Islet precursor cell (in vitro differentiated cells): ENCODE data around the gene ZBTB18.

Experiments
- DNase-seq: peaks from one replicate; pipeline ENCODE4 v3.0.0-alpha.2; 2018

ZBTB18 gene

GRCh38 chr1:244092293-244092963, 41.3 kb downstream of the ZBTB18 start:
- no peak for DNase-seq

GRCh38 chr1:244092964-244093638, 42.0 kb downstream of the ZBTB18 start:
- DNase-seq, result no peak

- no peak for DNase-seq
Measured at GRCh38 chr1:244094880-244095528, 43.9 kb downstream of the ZBTB18 start.

- DNase-seq, result no peak
Measured at GRCh38 chr1:244095529-244095911, 44.4 kb downstream of the ZBTB18 start.

GRCh38 chr1:244096066-244096610, 45.1 kb downstream of the ZBTB18 start:
- DNase-seq, result no peak

GRCh38 chr1:244096691-244097090, 45.6 kb downstream of the ZBTB18 start:
- DNase-seq, result no peak

- DNase-seq, result no peak
Measured at GRCh38 chr1:244097523-244098405, 46.7 kb downstream of the ZBTB18 start.

- DNase-seq, result no peak
Measured at GRCh38 chr1:244099258-244099930, 48.3 kb downstream of the ZBTB18 start.

- no peak for DNase-seq
Measured at GRCh38 chr1:244100276-244100675, 49.2 kb downstream of the ZBTB18 start.

GRCh38 chr1:244100704-244101453, 49.8 kb downstream of the ZBTB18 start:
- no peak for DNase-seq

- DNase-seq, result no peak
Measured at GRCh38 chr1:244102046-244102445, 51.0 kb downstream of the ZBTB18 start.

- DNase-seq, result no peak
Measured at GRCh38 chr1:244102468-244102867, 51.4 kb downstream of the ZBTB18 start.

- DNase-seq, result peak; percentile 96
Measured at GRCh38 chr1:244104309-244105060, 53.4 kb downstream of the ZBTB18 start.

- DNase-seq, result no peak
Measured at GRCh38 chr1:244106176-244106575, 55.1 kb downstream of the ZBTB18 start.
